GM21390 (cell line): ENCODE results near the gene SPIN2B.
A peak's percentile ranks its signal among the peaks of the same experiment; 100 is the strongest.
"Not testable (repeated sequence)": the region's sequence is repeated elsewhere in the genome, so short reads cannot be mapped to it uniquely, and the experiment has no call there.

Experiments
- ATAC-seq: cut with Tn5 transposase; IDR thresholded peaks from one replicate; pipeline ENCODE4 v1.9.1; 2021; ENCODE audit not compliant: unreplicated experiment

The SPIN2B gene

GRCh38 chrX:57121162-57121755 is at the start of gene SPIN2B:
SPIN2B (minus strand) TSS chrX:57121548.
- ATAC-seq = peak; percentile 99

DNA sequence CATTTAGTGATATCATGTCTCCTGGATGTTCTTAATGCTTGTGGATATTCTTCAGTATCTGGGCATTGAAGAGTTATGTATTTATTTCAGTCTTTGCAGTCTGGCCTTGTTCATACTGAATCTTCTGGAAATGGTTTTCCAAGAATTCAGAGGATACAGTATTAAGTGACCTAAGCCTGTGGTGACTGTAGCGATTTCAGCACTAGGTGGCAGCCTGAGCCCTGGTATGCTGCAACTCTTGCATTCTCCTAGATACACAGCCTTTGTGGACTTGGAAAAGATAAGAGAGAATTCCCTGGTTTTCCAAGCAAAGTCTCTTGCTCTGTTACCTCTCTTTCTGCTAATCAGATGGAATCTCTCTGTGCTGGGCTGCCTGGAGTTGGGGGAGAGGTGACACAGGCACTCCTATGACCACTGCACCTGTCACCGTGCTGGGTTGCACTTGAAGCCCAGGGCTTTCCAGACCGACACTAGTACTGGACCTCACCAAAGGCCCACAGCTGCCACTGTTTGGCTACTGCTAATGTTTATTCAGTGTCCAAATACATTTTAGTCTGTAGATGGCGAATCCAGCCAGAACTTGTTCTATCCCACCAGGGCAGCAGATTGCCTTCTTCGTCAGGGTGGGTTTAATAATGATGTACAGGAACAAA is 35.2 kb upstream of the SPIN2B start:
- ATAC-seq = no peak

- no peak for ATAC-seq
These were observed 33.8 kb upstream of the SPIN2B start for GRCh38 chrX:57155171-57155570.

- not testable (repeated sequence) for ATAC-seq
These were observed 30.9 kb upstream of the SPIN2B start for GRCh38 chrX:57152222-57152621.

GRCh38 chrX:57138674-57139073 is 17.3 kb upstream of the SPIN2B start:
- no peak for ATAC-seq

- ATAC-seq = no peak
These were observed 16.2 kb upstream of the SPIN2B start for GRCh38 chrX:57137501-57137900.

GRCh38 chrX:57137073-57137472 is 15.7 kb upstream of the SPIN2B start, which contains the start of gene SPIN2A:
SPIN2A (minus strand) TSS chrX:57137397; CDS start chrX:57136597, 800 bp downstream.
- ATAC-seq = not testable (repeated sequence)

DNA sequence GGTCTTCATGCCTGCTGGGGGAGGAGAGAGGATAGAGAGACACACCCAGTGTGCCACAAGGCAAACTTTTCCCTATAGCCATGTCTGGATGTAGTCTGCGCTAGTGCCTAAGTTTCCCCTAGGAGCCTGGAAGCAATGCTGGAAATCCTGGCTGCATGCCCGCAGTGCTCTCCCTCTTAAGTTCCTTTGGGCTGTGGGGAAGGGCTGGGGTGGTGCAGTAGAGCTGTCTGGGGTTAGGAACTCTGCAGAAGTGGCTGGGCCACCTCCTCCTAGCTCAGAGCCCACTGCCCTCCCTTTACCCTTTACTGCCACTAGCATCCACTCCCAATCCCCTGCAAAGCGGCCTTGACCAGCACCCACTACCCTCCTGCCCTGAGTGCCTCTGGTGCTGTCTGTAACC is 15.2 kb upstream of the SPIN2B start:
- ATAC-seq = not testable (repeated sequence)

DNA sequence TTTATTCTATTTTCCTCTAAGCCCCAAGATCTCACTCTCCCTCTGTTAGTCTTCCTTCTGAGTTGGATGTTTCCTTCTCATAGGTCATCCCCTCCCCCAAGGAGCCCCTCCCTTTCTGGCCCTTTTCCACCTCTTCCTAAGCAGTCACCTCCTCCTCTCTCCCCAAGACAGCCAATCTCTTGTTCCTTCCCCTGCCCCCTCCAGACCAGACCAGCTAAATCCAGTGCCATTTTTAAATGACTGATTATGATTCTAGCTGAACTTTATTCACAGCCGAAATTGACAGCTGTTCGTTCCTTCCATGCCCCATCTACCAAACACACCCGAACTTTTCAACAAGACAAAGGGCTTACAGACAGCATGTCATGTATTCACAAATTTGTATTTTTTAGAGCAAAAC is 13.9 kb upstream of the SPIN2B start:
- no peak for ATAC-seq

- no peak for ATAC-seq
These were observed 13.4 kb upstream of the SPIN2B start for GRCh38 chrX:57134702-57135101.

DNA sequence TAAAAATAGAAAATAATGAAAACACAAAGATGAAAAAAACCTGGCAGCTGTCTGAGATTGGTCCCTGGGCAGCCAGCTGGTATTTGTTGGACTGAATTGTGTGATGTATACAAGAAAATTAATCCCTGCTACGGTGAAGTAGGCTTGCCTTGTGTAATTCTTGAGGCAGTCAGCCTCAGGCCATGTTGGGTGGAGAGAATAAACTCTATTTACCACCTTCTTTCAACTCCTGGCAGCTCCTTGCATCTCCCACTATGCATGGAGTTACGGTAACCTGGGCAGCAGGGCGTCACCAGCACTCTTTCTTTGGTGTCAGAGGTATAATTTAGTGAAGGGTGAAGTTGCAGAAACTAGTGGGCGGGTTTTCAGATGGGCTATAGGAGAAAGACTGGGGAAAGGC is 12.4 kb upstream of the SPIN2B start:
- no peak for ATAC-seq

DNA sequence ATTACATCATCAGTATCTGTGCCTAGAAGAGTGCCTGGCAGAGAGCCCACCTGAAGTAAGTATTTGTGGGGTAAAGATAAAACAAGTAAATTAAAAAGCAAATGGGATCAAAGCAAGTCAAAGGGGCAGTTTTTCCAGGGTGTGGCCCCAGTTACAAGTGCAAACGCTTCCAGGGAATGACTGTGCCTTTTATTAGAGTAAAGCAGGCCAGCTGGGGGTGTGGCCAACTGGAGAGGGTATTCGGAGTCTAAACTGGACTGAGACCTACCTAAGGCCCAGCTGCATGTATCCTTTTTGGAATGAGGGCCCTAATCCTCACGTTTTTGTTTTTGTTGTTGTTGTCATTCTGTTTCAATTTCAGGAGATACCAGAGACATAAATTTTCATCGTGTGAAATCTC is 11.9 kb upstream of the SPIN2B start:
- not testable (repeated sequence) for ATAC-seq

- ATAC-seq = no peak
These were observed 10.7 kb upstream of the SPIN2B start for GRCh38 chrX:57132046-57132445.

DNA sequence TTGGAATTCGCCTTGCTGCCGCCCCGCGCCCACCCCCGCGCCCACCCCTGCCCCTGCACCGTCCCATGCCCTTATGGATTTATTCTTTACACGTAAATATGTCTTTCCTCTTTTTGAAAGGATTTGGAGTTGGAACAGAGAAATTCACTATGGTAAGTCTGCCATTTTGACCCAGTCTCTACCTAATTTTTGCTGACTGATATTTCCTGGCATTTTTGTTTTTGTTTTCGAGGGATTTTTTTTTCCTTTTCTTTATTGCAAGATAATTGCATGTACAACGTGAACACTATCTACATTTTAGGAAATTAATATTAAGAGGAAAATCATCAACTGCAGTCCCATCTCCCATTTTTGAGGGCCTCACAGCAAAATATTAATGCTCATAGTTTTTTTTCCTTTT is 468 bp upstream of the SPIN2B start:
- ATAC-seq = no peak

DNA sequence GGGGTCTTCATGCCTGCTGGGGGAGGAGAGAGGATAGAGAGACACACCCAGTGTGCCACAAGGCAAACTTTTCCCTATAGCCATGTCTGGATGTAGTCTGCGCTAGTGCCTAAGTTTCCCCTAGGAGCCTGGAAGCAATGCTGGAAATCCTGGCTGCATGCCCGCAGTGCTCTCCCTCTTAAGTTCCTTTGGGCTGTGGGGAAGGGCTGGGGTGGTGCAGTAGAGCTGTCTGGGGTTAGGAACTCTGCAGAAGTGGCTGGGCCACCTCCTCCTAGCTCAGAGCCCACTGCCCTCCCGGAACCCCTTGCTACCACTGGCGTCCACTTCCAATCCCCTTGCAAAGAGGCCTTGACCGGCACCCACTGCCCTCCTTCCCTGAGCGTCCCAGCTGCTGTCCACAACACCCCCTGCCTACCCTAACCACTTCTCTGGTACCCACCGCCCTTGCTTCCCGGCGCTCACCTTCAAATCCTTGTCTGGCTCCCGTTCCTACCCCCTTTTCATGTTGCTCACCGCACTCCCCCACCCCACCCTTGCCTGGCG is 658 bp downstream of the SPIN2B start:
- ATAC-seq = not testable (repeated sequence)

DNA sequence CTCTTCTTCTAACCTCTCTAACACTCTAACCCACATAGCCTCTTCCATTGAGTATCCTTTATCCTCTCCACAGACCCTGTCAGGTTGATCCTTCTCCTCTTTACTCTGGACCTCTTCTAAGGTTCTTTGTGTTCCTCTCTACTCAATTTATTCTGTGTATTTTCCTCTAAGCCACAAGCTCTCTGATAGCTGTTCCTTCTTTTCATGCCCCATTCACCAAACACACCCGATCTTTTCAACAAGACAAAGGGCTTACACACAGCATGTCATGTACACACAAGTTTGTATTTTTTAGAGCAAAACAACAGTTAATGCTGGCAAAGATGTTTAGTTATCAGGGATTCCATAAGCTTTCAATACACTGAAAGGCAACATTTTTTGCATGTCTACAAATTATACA is 1.9 kb downstream of the SPIN2B start:
- no peak for ATAC-seq

- not testable (repeated sequence) for ATAC-seq
These were observed 3.8 kb downstream of the SPIN2B start for GRCh38 chrX:57117566-57117965.

DNA sequence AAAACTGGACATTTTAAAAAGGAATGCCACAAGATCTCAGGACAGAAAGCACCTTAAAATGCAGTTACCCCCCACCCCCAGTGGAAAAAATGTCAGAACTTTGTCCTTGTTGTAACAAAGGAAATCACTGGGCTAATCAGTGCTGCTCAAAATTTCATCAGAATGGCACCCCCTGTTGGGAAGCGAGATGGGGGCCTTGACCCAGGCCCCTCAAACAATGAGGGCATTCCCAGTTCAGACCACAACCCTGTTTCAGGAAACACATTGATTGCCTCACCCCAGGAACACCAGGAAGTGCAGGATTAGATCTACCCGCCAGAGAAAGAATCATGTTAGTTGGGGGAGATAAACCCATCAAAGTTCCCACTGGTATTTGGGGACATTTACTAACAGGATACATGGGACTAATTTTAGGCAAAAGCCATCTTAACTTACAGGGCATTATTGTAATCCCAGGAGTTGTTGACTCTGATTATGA is 16.4 kb downstream of the SPIN2B start:
- ATAC-seq = no peak

- no peak for ATAC-seq
These were observed 16.9 kb downstream of the SPIN2B start for GRCh38 chrX:57104406-57104805.

DNA sequence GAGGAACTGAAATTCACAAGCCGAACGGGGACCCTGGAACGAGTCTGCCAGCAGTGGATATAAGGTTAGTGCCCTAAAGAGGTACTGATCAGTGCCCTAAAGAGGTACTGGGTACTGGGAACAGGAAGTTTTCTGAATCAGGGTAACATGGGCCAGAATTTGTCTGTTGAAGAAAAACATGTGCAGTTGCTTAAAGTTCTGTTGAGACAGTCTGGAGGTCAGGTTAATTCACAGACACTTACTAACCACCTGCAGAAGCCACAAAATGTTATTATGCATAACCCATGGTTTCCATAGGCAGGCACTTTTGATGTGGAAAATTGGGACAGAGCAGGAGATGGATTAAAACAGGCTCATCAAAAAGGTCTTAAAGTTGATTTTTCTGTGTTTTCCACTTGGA is 17.9 kb downstream of the SPIN2B start:
- no peak for ATAC-seq

DNA sequence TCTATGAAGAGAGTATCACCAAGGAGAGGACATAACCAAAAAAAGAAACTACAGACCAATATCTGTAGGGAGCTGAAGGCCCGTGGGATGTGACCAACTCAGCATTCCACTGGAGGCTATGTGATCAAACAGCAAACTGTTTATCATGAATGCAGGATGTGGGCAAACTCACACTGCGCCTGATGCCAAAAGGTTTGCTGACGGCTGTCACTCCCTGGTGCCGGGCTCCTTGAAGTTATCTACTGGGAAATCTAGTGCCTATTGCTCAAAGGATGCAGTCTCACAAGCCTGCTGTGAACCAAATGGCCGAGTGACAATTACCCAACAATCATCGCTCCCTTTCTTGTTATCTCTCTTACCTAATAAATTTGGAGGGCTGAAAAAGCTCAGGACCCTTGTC is 18.4 kb downstream of the SPIN2B start:
- not testable (repeated sequence) for ATAC-seq

DNA sequence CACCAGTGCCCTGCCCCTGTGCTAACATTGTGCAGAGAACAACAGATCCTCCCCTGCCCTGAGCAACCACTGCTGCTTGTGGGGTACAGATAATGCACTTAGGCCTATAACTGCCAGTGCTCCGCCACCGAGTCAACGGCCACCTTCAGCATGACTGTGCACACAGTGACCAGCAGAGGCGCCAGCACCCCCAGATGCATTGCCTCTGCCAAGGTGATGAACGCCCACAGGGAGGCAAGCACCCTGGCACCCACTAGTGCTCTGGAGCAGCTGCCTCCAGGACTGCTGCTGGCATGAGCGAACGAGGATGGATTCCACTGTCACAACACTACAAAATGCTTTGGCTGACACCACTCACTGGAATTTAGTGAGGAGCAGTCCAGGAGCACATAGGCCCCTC is 38.2 kb downstream of the SPIN2B start:
- ATAC-seq = no peak
